IMR-90 (cell line): ENCODE data around the gene PRSS12. TPM values are rescaled to one million over a fixed set of nuclear protein-coding genes. Genes with fewer than 3 reads are reported as not detected.

ENCODE experiments used
- ATAC-seq: fragments of 200-7000 bp; cut with Tn5 transposase; 2 replicates; pipeline ENCODE4 v1.9.1; 2020; ENCODE audit warnings: low read depth, mild to moderate bottlenecking, moderate library complexity
- BruUV-seq: library from RNA; stranded (reverse); fragments of 400-500 nt; replicated peaks from 2 replicates; lab custom pipeline; 2021; lab: Mats Ljungman, UMichigan
- CTCF ChIA-PET: fragments of 300-600 bp; formaldehyde crosslinking; extraction: SDS; loops from one replicate; lab custom pipeline; 2021; ENCODE audit warnings: antibody characterized with exemption; lab: Yijun Ruan, JAX
- POLR2A ChIA-PET: fragments of 300-600 bp; sonication (Branson Sonifier 250); formaldehyde crosslinking; loops from one replicate; lab custom pipeline; 2022; ENCODE audit warnings: antibody characterized with exemption; ENCODE audit not compliant: unreplicated experiment; lab: Charles Lee
- DNase-seq: peaks from one replicate; pipeline ENCODE4 v3.0.0; 2013
- H2AFZ ChIP-seq: replicated peaks from 2 replicates; pipeline ENCODE3; 2013; ENCODE audit warnings: low read length, mild to moderate bottlenecking; ENCODE audit not compliant: poor library complexity
- H2AK5ac ChIP-seq: 2 replicates; pipeline ENCODE4 v1.6.1; 2013; ENCODE audit warnings: low read depth, low read length, inconsistent platforms
- H2AK9ac ChIP-seq: replicated peaks from 2 replicates; pipeline ENCODE3; 2013; ENCODE audit warnings: mild to moderate bottlenecking, low read depth, low read length, moderate library complexity; ENCODE audit not compliant: poor library complexity
- H2BK120ac ChIP-seq: 2 replicates; pipeline ENCODE4 v1.6.1; 2013; ENCODE audit warnings: low read depth, low read length, inconsistent platforms
- H2BK15ac ChIP-seq: 3 replicates; pipeline ENCODE4 v1.6.1; 2013; ENCODE audit warnings: low read depth, low read length, inconsistent platforms
- H2BK20ac ChIP-seq: 2 replicates; pipeline ENCODE4 v1.6.1; 2013; ENCODE audit warnings: low read depth, mild to moderate bottlenecking, inconsistent platforms, low read length, moderate library complexity
- H2BK5ac ChIP-seq: 2 replicates; pipeline ENCODE4 v1.6.1; 2013; ENCODE audit warnings: mild to moderate bottlenecking, low read depth, low read length, inconsistent platforms; ENCODE audit not compliant: poor library complexity, severe bottlenecking
- H3K14ac ChIP-seq: replicated peaks from 2 replicates; pipeline ENCODE4 v1.6.1; 2013; ENCODE audit warnings: low read depth, low read length, inconsistent platforms
- H3K18ac ChIP-seq: 2 replicates; pipeline ENCODE4 v1.6.1; 2013; ENCODE audit warnings: low read depth, low read length, control low read depth
- H3K23ac ChIP-seq: 2 replicates; pipeline ENCODE4 v1.6.1; 2013; ENCODE audit warnings: low read depth, low read length, inconsistent platforms
- H3K27ac ChIP-seq: 2 replicates; pipeline ENCODE4 v1.5.1; 2013; ENCODE audit warnings: mild to moderate bottlenecking, control low read depth, low read length; ENCODE audit not compliant: insufficient read depth
- H3K27me3 ChIP-seq: 2 replicates; pipeline ENCODE4 v1.6.1; 2013; ENCODE audit warnings: low read length; ENCODE audit not compliant: control insufficient read depth, insufficient read depth
- H3K36me3 ChIP-seq: 2 replicates; pipeline ENCODE4 v1.6.1; 2013; ENCODE audit warnings: low read length, mixed read lengths; ENCODE audit not compliant: control insufficient read depth, insufficient read depth
- H3K4ac ChIP-seq: 2 replicates; pipeline ENCODE4 v1.6.1; 2013; ENCODE audit warnings: low read depth, low read length, inconsistent platforms
- H3K4me1 ChIP-seq: 2 replicates; pipeline ENCODE4 v1.6.1; 2013; ENCODE audit warnings: low read length, mixed read lengths; ENCODE audit not compliant: control insufficient read depth, insufficient read depth
- H3K4me2 ChIP-seq: 2 replicates; pipeline ENCODE4 v1.6.1; 2013; ENCODE audit warnings: low read depth, mild to moderate bottlenecking, control low read depth, low read length, moderate library complexity
- H3K4me3 ChIP-seq: 2 replicates; pipeline ENCODE4 v1.5.1; 2013; ENCODE audit warnings: low read depth, mild to moderate bottlenecking, control low read depth, low read length, moderate library complexity; ENCODE audit not compliant: insufficient read depth
- H3K56ac ChIP-seq: 2 replicates; pipeline ENCODE4 v1.6.1; 2013; ENCODE audit warnings: low read length, inconsistent platforms; ENCODE audit not compliant: insufficient read depth; ENCODE audit errors: extremely low read depth
- H3K79me1 ChIP-seq, 2 experiments: 2 replicates each; pipeline ENCODE4 v1.6.1; 2013; ENCODE audit warnings: low read length in 2 of 2, inconsistent platforms in 1 of 2, low read depth in 1 of 2
- H3K9ac ChIP-seq: 2 replicates; pipeline ENCODE4 v1.6.1; 2013; ENCODE audit warnings: low read depth, low read length, control low read depth
- H3K9me1 ChIP-seq: 2 replicates; pipeline ENCODE4 v1.6.1; 2013; ENCODE audit warnings: low read length, inconsistent platforms; ENCODE audit not compliant: insufficient read depth
- H3K9me3 ChIP-seq: 2 replicates; pipeline ENCODE4 v1.6.1; 2013; ENCODE audit warnings: low read length; ENCODE audit not compliant: control insufficient read depth, insufficient read depth
- H4K20me1 ChIP-seq: 2 replicates; pipeline ENCODE4 v1.6.1; 2013; ENCODE audit warnings: low read length, inconsistent platforms; ENCODE audit not compliant: insufficient read depth
- H4K5ac ChIP-seq: 2 replicates; pipeline ENCODE4 v1.6.1; 2013; ENCODE audit warnings: mild to moderate bottlenecking, low read depth, low read length, control low read depth
- H4K8ac ChIP-seq, 2 experiments: 2 replicates each; pipeline ENCODE4 v1.6.1; 2013; ENCODE audit warnings: low read depth in 2 of 2, low read length in 2 of 2, control low read depth in 1 of 2, inconsistent platforms in 1 of 2
- H4K91ac ChIP-seq: 2 replicates; pipeline ENCODE4 v1.6.1; 2013; ENCODE audit warnings: low read depth, low read length, inconsistent platforms; ENCODE audit not compliant: insufficient read depth
- CHD1 ChIP-seq: IDR thresholded peaks from 2 replicates; pipeline ENCODE4 v1.6.1; 2012; ENCODE audit warnings: low read depth, low read length, improper control_type of control experiment
- ELK1 ChIP-seq: fragments of 150-350 bp; IDR thresholded peaks from 2 replicates; pipeline ENCODE4 v1.6.1; 2016; ENCODE audit warnings: low read depth, mild to moderate bottlenecking, low read length, moderate library complexity, borderline replicate concordance
- MAZ ChIP-seq: IDR thresholded peaks from 2 replicates; pipeline ENCODE4 v1.6.1; 2012; ENCODE audit warnings: low read depth, mild to moderate bottlenecking, low read length, improper control_type of control experiment, moderate library complexity, borderline replicate concordance
- RFX5 ChIP-seq: IDR thresholded peaks from 2 replicates; pipeline ENCODE4 v1.8.0; 2012; ENCODE audit warnings: low read depth, mild to moderate bottlenecking, low read length, moderate library complexity
- USF2 ChIP-seq: fragments of 150-350 bp; IDR thresholded peaks from 2 replicates; pipeline ENCODE4 v1.6.1; 2017; ENCODE audit warnings: mild to moderate bottlenecking, antibody characterized with exemption, low read length, low read depth
- WGBS, 2 experiments: methylation state at CpG; one replicate each; pipeline versions ENCODE4 v1.1.5 to v1.1.7; 2013; ENCODE audit warnings: missing lambda C conversion rate in 2 of 2; ENCODE audit not compliant: insufficient read length in 1 of 2; ENCODE audit errors: extremely low coverage in 2 of 2; 5-methylcytosine and 5-hydroxymethylcytosine counted together
- dilution Hi-C: fragments of 300-500 bp; cut with HindIII; formaldehyde crosslinking; loops from one replicate; pipeline ENCODE4 v1.14.3; 2018; ENCODE audit warnings: low sequenced_read_pairs; ENCODE audit not compliant: unreplicated experiment
- in situ Hi-C: fragments of 300-500 bp; cut with MboI; formaldehyde crosslinking; loops from 3 replicates; pipeline ENCODE4 v1.14.3; 2019; ENCODE audit warnings: low sequenced_read_pairs, inconsistent platforms, mixed read lengths
- intact Hi-C: fragments of 100-400 bp; cut with micrococcal nuclease; formaldehyde crosslinking; loops from 2 replicates; pipeline ENCODE4 v1.10.0; 2022
- polyA plus RNA-seq, 3 experiments: library from polyadenylated mRNA; depleted of rRNA; stranded (reverse); fragments of >200 nt; gene quantifications; 2 replicates each; pipeline ENCODE4 v1.2.3, GENCODE V29; 2012; ENCODE audit warnings: low replicate concordance in 1 of 3
- total RNA-seq: library from RNA; depleted of rRNA; stranded (reverse); fragments of >200 nt; gene quantifications from 2 replicates; pipeline ENCODE4 v1.2.3, GENCODE V29; 2012

PRSS12 gene
- total and polyA plus RNA-seq, 2 of the 4 experiments (the other 2 are of a cell fraction) = 51.1 to 71.5 TPM

DNA sequence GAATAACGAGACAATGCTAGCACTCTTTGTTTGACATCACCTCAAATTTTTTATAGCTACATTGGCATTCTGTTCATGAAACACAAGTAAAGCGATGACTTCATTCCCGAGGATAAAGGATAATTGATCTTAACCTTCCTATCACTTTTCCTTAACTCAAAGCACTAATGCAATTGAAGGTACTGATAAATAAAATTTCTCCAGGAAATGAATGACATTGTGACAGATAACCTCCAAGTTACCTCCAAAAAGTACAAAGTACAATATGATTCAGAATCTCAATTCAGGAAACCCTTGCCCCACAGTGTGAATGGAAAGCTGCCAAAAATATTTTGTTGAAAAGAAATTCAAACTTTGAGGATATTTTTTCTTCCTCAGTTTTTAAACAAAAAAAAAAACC lies 1.8 kb downstream of the PRSS12 start:
- peaks cover 2% of the 10 kb centered on the region; the same call in 1 of the 2 replicates for H3K36me3 ChIP-seq
- POLR2A ChIA-PET = interaction anchor here (0.6 kb wide), 1 partner anchor 73 kb away, joined by 4 read pairs; no protein-coding TSS in a partner anchor
- H3K4me3 ChIP-seq = peak overlapping the region; percentile 92; the same call in 1 of the 2 replicates
- no peak overlapping the region for H3K4ac ChIP-seq
- in situ Hi-C loops = no loop called here
- peaks cover 5% of the 10 kb centered on the region; the same call in 1 of the 2 replicates for H3K9me1 ChIP-seq
- H4K5ac ChIP-seq = no peak overlapping the region
- H3K23ac ChIP-seq = no peak overlapping the region
- H3K79me1 ChIP-seq = peaks cover 7 to 40% of the 10 kb centered on the region in 2 experiments
- H3K14ac ChIP-seq = no peak overlapping the region
- no peak overlapping the region for H2BK120ac ChIP-seq
- no peak for TF ChIP-seq RFX5
- no peak for TF ChIP-seq USF2
- no peak for TF ChIP-seq CHD1
- TF ChIP-seq MAZ = no peak
- TF ChIP-seq ELK1 = no peak
- peaks cover 12% of the 10 kb centered on the region for H3K4me1 ChIP-seq
- DNase-seq = no peak
- peak overlapping the region; percentile 71 for H2BK5ac ChIP-seq
- no peak overlapping the region for H2AFZ ChIP-seq
- H4K8ac ChIP-seq = no peak overlapping the region
- no peak overlapping the region for H2AK9ac ChIP-seq
- WGBS, 2 experiments = no CpG with 5 or more reads among the region's 3 CpGs
- CTCF ChIA-PET = interaction anchor here (0.7 kb wide), 1 partner anchor 47 kb away, joined by 3 read pairs; no protein-coding TSS in a partner anchor
- H2BK20ac ChIP-seq = no peak overlapping the region
- dilution Hi-C loops = no loop called here
- H2BK15ac ChIP-seq = no peak overlapping the region
- H3K9me3 ChIP-seq = no peaks in the 10 kb centered on the region
- no peak overlapping the region for H4K91ac ChIP-seq
- no peaks in the 10 kb centered on the region for H4K20me1 ChIP-seq
- H3K4me2 ChIP-seq = peak overlapping the region; percentile 97
- intact Hi-C loops = loop anchor here (1.0 to 5.0 kb wide), 2 partner anchors 66 to 70 kb away; no protein-coding TSS in a partner anchor
- BruUV-seq = no TSS peak
- H3K18ac ChIP-seq = peak overlapping the region; percentile 22; the same call in 1 of the 2 replicates
- 0 out of 2 replicates have a peak overlapping the region, but pooled peaks have one; percentile 73 for H3K9ac ChIP-seq
- no peak for ATAC-seq
- H3K27me3 ChIP-seq = no peaks in the 10 kb centered on the region
- H3K56ac ChIP-seq = no peak overlapping the region
- H3K27ac ChIP-seq = no peak overlapping the region
- no peak overlapping the region for H2AK5ac ChIP-seq
